Renal cortex interstitium (tissue), 15 donors: Measurements from ENCODE around the gene PMAIP1. TPM values are rescaled to one million over a fixed set of nuclear protein-coding genes. Genes with fewer than 3 reads are reported as not detected.
A peak's percentile ranks its signal among the peaks of the same experiment; 100 is the strongest.
"Not testable (repeated sequence)": the region's sequence is repeated elsewhere in the genome, so short reads cannot be mapped to it uniquely, and the experiment has no call there.

Experiments used
- DNase-seq, 11 donors: peaks; one replicate each; pipeline ENCODE4 v3.0.0-alpha.2; 2013; ENCODE audit warnings: low read depth in 9 of 11, low spot score in 4 of 11; ENCODE audit errors: extremely low read depth in 1 of 11
- long read RNA-seq, 16 experiments: transcript quantifications; one replicate each; lab custom pipeline, GENCODE V29; 2026
- polyA plus RNA-seq, 3 donors: library from polyadenylated mRNA; unstranded; fragments of 120-200 nt; gene quantifications; one replicate each; pipeline ENCODE4 v1.2.1, GENCODE V29; 2013; ENCODE audit not compliant: insufficient read length in 3 of 3

PMAIP1 gene
- 1 to 10 TPM; 3.3 to 5.0 (median 3.3) TPM for polyA plus RNA-seq
- long read RNA-seq, donor 1, partial matches to known transcripts = 0 of 3 reads
- long read RNA-seq, donor 1, other reads (novel, unspliced or antisense) = 0 of 3 reads
- long read RNA-seq, donor 2, partial matches to known transcripts = 0 of 3 reads
- long read RNA-seq, donor 2, other reads (novel, unspliced or antisense) = 0 of 3 reads
- long read RNA-seq, donor 3, partial matches to known transcripts = 0 of 4 reads
- long read RNA-seq, donor 3, other reads (novel, unspliced or antisense) = 0 of 4 reads
- long read RNA-seq, donor 4, partial matches to known transcripts = 0 of 1 reads
- long read RNA-seq, donor 4, other reads (novel, unspliced or antisense) = 0 of 1 reads
- long read RNA-seq, donor 5 = 0 reads
- long read RNA-seq, donor 6, partial matches to known transcripts = 0 of 1 reads
- long read RNA-seq, donor 6, other reads (novel, unspliced or antisense) = 0 of 1 reads
- long read RNA-seq, donor 7, partial matches to known transcripts = 0 of 3 reads
- long read RNA-seq, donor 7, other reads (novel, unspliced or antisense) = 0 of 3 reads
- long read RNA-seq, donor 8 = 0 reads
- long read RNA-seq, donor 9, partial matches to known transcripts = 0 of 2 reads
- long read RNA-seq, donor 9, other reads (novel, unspliced or antisense) = 0 of 2 reads
- long read RNA-seq, donor 10, partial matches to known transcripts = 0 of 2 reads
- long read RNA-seq, donor 10, other reads (novel, unspliced or antisense) = 0 of 2 reads
- long read RNA-seq, donor 11, partial matches to known transcripts = 0 of 1 reads
- long read RNA-seq, donor 11, other reads (novel, unspliced or antisense) = 0 of 1 reads
- long read RNA-seq, donor 12 = 0 reads
- long read RNA-seq, donor 13 = 0 reads
- long read RNA-seq, donor 14, partial matches to known transcripts = 0 of 2 reads
- long read RNA-seq, donor 14, other reads (novel, unspliced or antisense) = 0 of 2 reads
- long read RNA-seq, donor 15 = 0 reads
- long read RNA-seq, donor 16, partial matches to known transcripts = 0 of 1 reads
- long read RNA-seq, donor 16, other reads (novel, unspliced or antisense) = 0 of 1 reads

- DNase-seq = peak in 10 of 11 donors; percentile 71 to 86 (median 82)
These were observed at the start of gene PMAIP1 for GRCh38 chr18:59899298-59900221. TSS of gene PMAIP1 (plus strand) at chr18:59899996. CDS start at chr18:59900178, 182 bp downstream.

- no peak for DNase-seq
These were observed 47.9 kb upstream of the PMAIP1 start for GRCh38 chr18:59851784-59852399.

- DNase-seq = no peak
These were observed 47.2 kb upstream of the PMAIP1 start for GRCh38 chr18:59852548-59852947.

GRCh38 chr18:59853380-59853779, 46.4 kb upstream of the PMAIP1 start:
- no peak for DNase-seq

GRCh38 chr18:59853988-59854387, 45.8 kb upstream of the PMAIP1 start:
- DNase-seq = not testable (repeated sequence)

- no peak for DNase-seq
These were observed 38.8 kb upstream of the PMAIP1 start for GRCh38 chr18:59861009-59861408.

GRCh38 chr18:59861963-59862819, 37.6 kb upstream of the PMAIP1 start:
- DNase-seq = no peak

- no peak for DNase-seq
These were observed 34.4 kb upstream of the PMAIP1 start for GRCh38 chr18:59865241-59865986.

GRCh38 chr18:59866551-59867269, 33.1 kb upstream of the PMAIP1 start:
- no peak for DNase-seq

GRCh38 chr18:59867337-59868104, 32.3 kb upstream of the PMAIP1 start:
- no peak for DNase-seq

- no peak for DNase-seq
These were observed 29.1 kb upstream of the PMAIP1 start for GRCh38 chr18:59870623-59871130.

GRCh38 chr18:59871711-59872362, 28.0 kb upstream of the PMAIP1 start:
- no peak for DNase-seq

GRCh38 chr18:59873641-59874040, 26.2 kb upstream of the PMAIP1 start:
- DNase-seq = no peak

GRCh38 chr18:59874166-59874565, 25.6 kb upstream of the PMAIP1 start:
- no peak for DNase-seq

GRCh38 chr18:59876310-59876626, 23.5 kb upstream of the PMAIP1 start:
- no peak for DNase-seq
